GM12878 (cell line): ENCODE results near the gene IARS2. TPM values are rescaled to one million over a fixed set of nuclear protein-coding genes. Genes with fewer than 3 reads are reported as not detected.

Experiments
- ATAC-seq: fragments of 200-7000 bp; cut with Tn5 transposase; 3 replicates; pipeline ENCODE4 v1.9.1; 2020; ENCODE audit warnings: mild to moderate bottlenecking, moderate library complexity
- BruUV-seq: library from RNA; stranded (reverse); fragments of 400-500 nt; replicated peaks from 2 replicates; lab custom pipeline; 2021; lab: Mats Ljungman, UMichigan
- CTCF ChIA-PET: fragments of 300-600 bp; sonication (Branson Sonifier 250); formaldehyde crosslinking; extraction: SDS; loops from one replicate; lab custom pipeline; 2021; ENCODE audit warnings: inconsistent platforms; lab: Yijun Ruan, JAX
- POLR2A ChIA-PET: fragments of 350-600 bp; formaldehyde crosslinking; extraction: SDS; loops from one replicate; lab custom pipeline; 2021; ENCODE audit warnings: inconsistent platforms; lab: Charles Lee
- RAD21 ChIA-PET: fragments of 300-600 bp; sonication (Branson Sonifier 250); formaldehyde crosslinking; loops from one replicate; lab custom pipeline; 2023; ENCODE audit warnings: antibody characterized with exemption; ENCODE audit not compliant: unreplicated experiment; lab: Charles Lee
- SMC1A ChIA-PET: fragments of 300-600 bp; sonication (Branson Sonifier 250); formaldehyde crosslinking; loops from one replicate; lab custom pipeline; 2023; ENCODE audit not compliant: unreplicated experiment, uncharacterized antibody; lab: Charles Lee
- DNase-seq: peaks from one replicate; pipeline ENCODE4 v3.0.0-alpha.2; 2011; ENCODE audit warnings: low read depth, low spot score
- FAIRE-seq: peaks from 3 replicates; lab custom pipeline; 2011; peaks lifted over from hg19 to GRCh38; lab: Jason Lieb, UNC
- H2AFZ ChIP-seq: 2 replicates; pipeline ENCODE4 v1.6.0; 2011; ENCODE audit warnings: low read depth, low read length, control low read depth; ENCODE audit not compliant: control insufficient read depth
- H3K27ac ChIP-seq: 2 replicates; pipeline ENCODE4 v1.5.1; 2011; ENCODE audit warnings: control low read depth; ENCODE audit not compliant: control insufficient read depth, insufficient read depth
- H3K27me3 ChIP-seq, 2 experiments: replicated peaks in 1 of 2; 2 replicates each; pipeline versions ENCODE4 v1.6.0 to v1.6.1; 2011; ENCODE audit warnings: low read length in 1 of 2; ENCODE audit not compliant: control insufficient read depth in 2 of 2, insufficient read depth in 2 of 2
- H3K36me3 ChIP-seq, 2 experiments: 2 replicates each; pipeline ENCODE4 v1.5.1; 2011; ENCODE audit warnings: low read length in 1 of 2; ENCODE audit not compliant: control insufficient read depth in 2 of 2, insufficient read depth in 2 of 2
- H3K4me1 ChIP-seq: 2 replicates; pipeline ENCODE4 v1.6.1; 2011; ENCODE audit warnings: mild to moderate bottlenecking, low read length, moderate library complexity, mixed read lengths; ENCODE audit not compliant: control insufficient read depth, insufficient read depth
- H3K4me2 ChIP-seq: 2 replicates; pipeline ENCODE4 v1.6.0; 2011; ENCODE audit warnings: control low read depth; ENCODE audit not compliant: control insufficient read depth, insufficient read depth
- H3K4me3 ChIP-seq: fragments of 200-600 bp; sonication (generic); 2 replicates; pipeline ENCODE4 v1.5.1; 2016
- H3K79me2 ChIP-seq: 2 replicates; pipeline ENCODE4 v1.6.0; 2011; ENCODE audit warnings: low read length; ENCODE audit not compliant: control insufficient read depth, insufficient read depth
- H3K9ac ChIP-seq: 2 replicates; pipeline ENCODE4 v1.8.0; 2011; ENCODE audit warnings: low read length, control low read depth, mixed read lengths; ENCODE audit not compliant: control insufficient read depth, insufficient read depth
- H3K9me3 ChIP-seq: replicated peaks from 3 replicates; pipeline ENCODE4 v1.5.1; 2011; ENCODE audit warnings: mild to moderate bottlenecking, low read length; ENCODE audit not compliant: control insufficient read depth, insufficient read depth
- H4K20me1 ChIP-seq: 2 replicates; pipeline ENCODE4 v1.6.0; 2011; ENCODE audit not compliant: control insufficient read depth, insufficient read depth
- BMI1 ChIP-seq: fragments of 450-650 bp; IDR thresholded peaks from 2 replicates; pipeline ENCODE4 v1.6.1; 2016; ENCODE audit warnings: mild to moderate bottlenecking, moderate library complexity, borderline replicate concordance
- CBFB ChIP-seq: IDR thresholded peaks from 2 replicates; pipeline ENCODE4 v1.6.1; 2016; ENCODE audit warnings: antibody characterized with exemption, low read depth
- CREB1 ChIP-seq: IDR thresholded peaks from 2 replicates; pipeline ENCODE4 v1.6.1; 2012; ENCODE audit warnings: low read depth, mild to moderate bottlenecking, inconsistent platforms
- EP300 ChIP-seq, 2 experiments: fragments of 150-350 bp in 1 of 2; IDR thresholded peaks; 2 replicates each; pipeline ENCODE4 v1.6.1; 2011 to 2012; ENCODE audit warnings: low read depth in 2 of 2, low read length in 2 of 2, borderline replicate concordance in 1 of 2, improper control_type of control experiment in 1 of 2, inconsistent platforms in 1 of 2; ENCODE audit not compliant: control insufficient read depth in 1 of 2
- FOXM1 ChIP-seq: IDR thresholded peaks from 2 replicates; pipeline ENCODE4 v1.6.1; 2012; ENCODE audit warnings: low read depth, mild to moderate bottlenecking, inconsistent platforms, low read length, moderate library complexity
- GABPA ChIP-seq: IDR thresholded peaks from 2 replicates; pipeline ENCODE4 v1.6.1; 2014; ENCODE audit warnings: antibody characterized with exemption, low read depth, mild to moderate bottlenecking, inconsistent platforms
- HDAC2 ChIP-seq: fragments of 200-600 bp; sonication (generic); IDR thresholded peaks from 2 replicates; pipeline ENCODE4 v1.6.1; 2017
- HDAC6 ChIP-seq: fragments of 200-600 bp; sonication (generic); IDR thresholded peaks from one replicate; pipeline ENCODE4 v1.8.0; 2017; ENCODE audit warnings: antibody characterized with exemption; ENCODE audit not compliant: unreplicated experiment
- IKZF2 ChIP-seq, 2 experiments: fragments of 450-650 bp; IDR thresholded peaks; 2 replicates each; pipeline ENCODE4 v1.6.1; 2017; ENCODE audit warnings: mild to moderate bottlenecking in 2 of 2, moderate library complexity in 2 of 2
- IRF3 ChIP-seq: fragments of 450-650 bp; IDR thresholded peaks from 2 replicates; pipeline ENCODE4 v1.6.1; 2014; ENCODE audit warnings: mild to moderate bottlenecking
- MEF2B ChIP-seq: fragments of 450-650 bp; IDR thresholded peaks from 2 replicates; pipeline ENCODE4 v1.6.1; 2018; ENCODE audit warnings: mild to moderate bottlenecking, moderate library complexity; ENCODE audit not compliant: partially characterized antibody, poor library complexity, severe bottlenecking
- NBN ChIP-seq: fragments of 450-650 bp; IDR thresholded peaks from 2 replicates; pipeline ENCODE4 v1.6.1; 2016
- NFYB ChIP-seq: IDR thresholded peaks from 2 replicates; pipeline ENCODE4 v1.6.1; 2011; ENCODE audit warnings: low read depth, mild to moderate bottlenecking, low read length, improper control_type of control experiment, moderate library complexity; ENCODE audit not compliant: insufficient read depth
- NRF1 ChIP-seq: conservative IDR thresholded peaks from 2 replicates; pipeline ENCODE4 v1.6.1; 2011; ENCODE audit warnings: mild to moderate bottlenecking, low read depth, low read length, improper control_type of control experiment
- PAX8 ChIP-seq: fragments of 450-650 bp; IDR thresholded peaks from 2 replicates; pipeline ENCODE4 v1.6.1; 2017; ENCODE audit warnings: mild to moderate bottlenecking, moderate library complexity
- PBX3 ChIP-seq: IDR thresholded peaks from 2 replicates; pipeline ENCODE4 v1.6.1; 2011; ENCODE audit warnings: mild to moderate bottlenecking, low read depth, low read length, moderate library complexity; ENCODE audit not compliant: insufficient replicate concordance
- SMC3 ChIP-seq: IDR thresholded peaks from 2 replicates; pipeline ENCODE4 v1.6.1; 2011; ENCODE audit warnings: low read length, improper control_type of control experiment, borderline replicate concordance
- SUZ12 ChIP-seq: fragments of 200-600 bp; sonication (generic); IDR thresholded peaks from one replicate; pipeline ENCODE4 v1.6.1; 2018; ENCODE audit warnings: antibody characterized with exemption, mild to moderate bottlenecking; ENCODE audit not compliant: unreplicated experiment
- ZNF207 ChIP-seq: fragments of 450-650 bp; IDR thresholded peaks from 2 replicates; pipeline ENCODE4 v1.6.1; 2014; ENCODE audit warnings: antibody characterized with exemption, mild to moderate bottlenecking, borderline replicate concordance
- ZNF592 ChIP-seq: fragments of 450-650 bp; IDR thresholded peaks from 2 replicates; pipeline ENCODE4 v1.6.1; 2017; ENCODE audit warnings: mild to moderate bottlenecking, moderate library complexity
- WGBS: methylation state at CpG from one replicate; pipeline ENCODE4 v1.1.6; 2016; ENCODE audit warnings: low lambda C conversion rate; ENCODE audit not compliant: insufficient replicate concordance, insufficient coverage; ENCODE audit errors: missing lambda C conversion rate; 5-methylcytosine and 5-hydroxymethylcytosine counted together
- in situ Hi-C: fragments of 300-500 bp; cut with MboI; formaldehyde crosslinking; loops from 9 replicates; pipeline ENCODE4 v1.14.3; 2018; ENCODE audit warnings: mixed read lengths
- intact Hi-C: fragments of 100-400 bp; cut with micrococcal nuclease; formaldehyde crosslinking; loops from one replicate; pipeline ENCODE4 v1.14.2; 2022; ENCODE audit not compliant: unreplicated experiment
- polyA plus RNA-seq, 11 experiments: library from polyadenylated mRNA; depleted of rRNA in 4 of 11; unstranded in 6 of 11; stranded (reverse) in 5 of 11; fragments of >200 nt; fragmentation: Nextera tagmentation in 4 of 11; fragmentation: Illumina TruSeq in 1 of 11; extraction: Ambion mirVana in 4 of 11; extraction: Trizol in 1 of 11; gene quantifications; 1 replicate in 1 of 11; 2 replicates in 10 of 11; pipeline versions ENCODE4 v1.2.1 to v1.2.3, GENCODE V29; 2011 to 2016; ENCODE audit warnings: inconsistent platforms in 2 of 11, missing spikeins in 2 of 11, low read depth in 1 of 11
- total RNA-seq, 4 experiments: library from RNA; depleted of rRNA in 3 of 4; stranded (reverse); fragments of >200 nt in 3 of 4; fragmentation: Illumina TruSeq in 1 of 4; extraction: Trizol in 1 of 4; gene quantifications; 2 replicates each; pipeline versions ENCODE4 v1.2.1 to v1.2.3, GENCODE V29; 2013 to 2021

The IARS2 gene
- total and polyA plus RNA-seq, 10 of the 15 experiments (the other 5 are each of a cell fraction or from before 2014, with no cell fraction given), result 23.7 to 100 (median 66.8) TPM

- Histone ChIP-seq H3K4me2 (no peak overlapping the region), H3K4me1 (no peaks in the 10 kb centered on the region), H3K27ac (no peak overlapping the region), H3K9me3 (0 out of 3 replicates have a peak, but pooled peaks cover 2% of the 10 kb centered on the region), H3K9ac (no peak overlapping the region), H3K4me3 (no peak overlapping the region), H4K20me1 (no peaks in the 10 kb centered on the region), H3K79me2 (no peaks in the 10 kb centered on the region), H2AFZ (no peak overlapping the region), H3K27me3 (no peaks in the 10 kb centered on the region), H3K36me3 (peaks cover 1 to 7% of the 10 kb centered on the region in 2 experiments; a peak in 1 of 4 replicates)
- intact Hi-C loops, result loop anchor here (5.0 kb wide), 1 partner anchor 132 kb away; no protein-coding TSS in a partner anchor
- ATAC-seq (no peak), FAIRE-seq (no peak), DNase-seq (no peak)
- ChIA-PET RAD21 (no interaction called here), POLR2A (no interaction called here), SMC1A (interaction anchor here (0.5 to 1.9 kb wide), 5 partner anchors 13 to 135 kb away, joined by 3 to 9 read pairs (median 4); no protein-coding TSS in a partner anchor), CTCF (interaction anchor here (0.9 to 7.3 kb wide), 8 partner anchors 12 to 136 kb away, joined by 3 to 54 read pairs (median 4); no protein-coding TSS in a partner anchor)
- no peak for TF ChIP-seq HDAC2
- TF ChIP-seq BMI1, result no peak
- no peak for TF ChIP-seq MEF2B
- TF ChIP-seq SMC3, result no peak
- no peak for TF ChIP-seq NFYB
- TF ChIP-seq ZNF207, result no peak
- TF ChIP-seq FOXM1, result no peak
- no peak for TF ChIP-seq NBN
- TF ChIP-seq GABPA, result no peak
- TF ChIP-seq NRF1, result no peak
- no peak for TF ChIP-seq PAX8
- TF ChIP-seq IKZF2 (IDR thresholded peaks at IDR 0.05), result no peak
- no peak for TF ChIP-seq EP300 (IDR thresholded peaks at IDR 0.05; ENCODE audit: borderline replicate concordance in 1 of 2, control insufficient read depth in 1 of 2, low read depth in 2 of 2, low read length in 2 of 2)
- TF ChIP-seq SUZ12, result no peak
- TF ChIP-seq CBFB, result no peak
- TF ChIP-seq CREB1, result no peak
- no peak for TF ChIP-seq IRF3
- TF ChIP-seq PBX3, result no peak
- no peak for TF ChIP-seq HDAC6
- no peak for TF ChIP-seq ZNF592
- in situ Hi-C loops, result no loop called here
- BruUV-seq, result no TSS peak
- WGBS, result 0% methylated on average over 1 of the region's 1 CpG
These were observed 30.6 kb downstream of the IARS2 start for GRCh38 chr1:220124542-220124941.
